Karpas-422 (cell line): ENCODE data around the gene DNAJB4. TPM values are rescaled to one million over a fixed set of nuclear protein-coding genes. Genes with fewer than 3 reads are reported as not detected.

Experiments used
- DNase-seq: peaks from one replicate; pipeline ENCODE4 v3.0.0-alpha.2; 2015
- H2AFZ ChIP-seq: fragments of 200-600 bp; sonication (generic); 2 replicates; pipeline ENCODE4 v1.6.1; 2014; ENCODE audit warnings: antibody characterized with exemption, low read length, mixed read lengths
- H3K27ac ChIP-seq: fragments of 200-600 bp; sonication (generic); 2 replicates; pipeline ENCODE4 v1.5.1; 2014; ENCODE audit warnings: mild to moderate bottlenecking, low read length, moderate library complexity
- H3K27me3 ChIP-seq: fragments of 200-600 bp; sonication (generic); 2 replicates; pipeline ENCODE4 v1.6.1; 2014; ENCODE audit warnings: low read length, mixed read lengths
- H3K36me3 ChIP-seq: fragments of 200-600 bp; sonication (generic); 2 replicates; pipeline ENCODE4 v1.6.1; 2014; ENCODE audit warnings: low read length, mixed read lengths; ENCODE audit not compliant: insufficient read depth
- H3K4me1 ChIP-seq: fragments of 200-600 bp; sonication (generic); 2 replicates; pipeline ENCODE4 v1.6.1; 2014; ENCODE audit warnings: mild to moderate bottlenecking, low read length, mixed read lengths
- H3K4me2 ChIP-seq: fragments of 200-600 bp; sonication (generic); 2 replicates; pipeline ENCODE4 v1.6.1; 2014; ENCODE audit warnings: low read length, low read depth, mild to moderate bottlenecking; ENCODE audit not compliant: poor library complexity, severe bottlenecking
- H3K4me3 ChIP-seq: fragments of 200-600 bp; sonication (generic); 2 replicates; pipeline ENCODE4 v1.5.1; 2014; ENCODE audit warnings: mild to moderate bottlenecking, antibody characterized with exemption, low read length, mixed read lengths
- H3K79me2 ChIP-seq: fragments of 200-600 bp; sonication (generic); 2 replicates; pipeline ENCODE4 v1.6.1; 2014; ENCODE audit warnings: mild to moderate bottlenecking, low read length, mixed read lengths
- H3K9ac ChIP-seq: fragments of 200-600 bp; sonication (generic); 2 replicates; pipeline ENCODE4 v1.6.0; 2014; ENCODE audit warnings: low read length
- H3K9me2 ChIP-seq: fragments of 200-600 bp; sonication (generic), shearing (Covaris generic); replicated peaks from 2 replicates; pipeline ENCODE4 v1.6.0; 2014; ENCODE audit warnings: mild to moderate bottlenecking, low read length, moderate library complexity; ENCODE audit not compliant: insufficient read depth
- H3K9me3 ChIP-seq: fragments of 300-700, 200-600 bp; sonication (generic); 2 replicates; pipeline ENCODE4 v1.6.1; 2014; ENCODE audit warnings: low read length, mixed read lengths
- H4K20me1 ChIP-seq: fragments of 200-600 bp; sonication (generic); 2 replicates; pipeline ENCODE4 v1.6.1; 2014; ENCODE audit warnings: mild to moderate bottlenecking, antibody characterized with exemption, low read length, low read depth; ENCODE audit not compliant: insufficient read depth
- total RNA-seq: library from RNA; depleted of rRNA; stranded (reverse); fragments of >200 nt; shearing (Covaris generic); gene quantifications from 2 replicates; pipeline ENCODE4 v1.2.3, GENCODE V29; 2014; ENCODE audit warnings: low replicate concordance

The DNAJB4 gene
- total RNA-seq, 1 experiment from 2014 or later: 6.7 TPM

DNA sequence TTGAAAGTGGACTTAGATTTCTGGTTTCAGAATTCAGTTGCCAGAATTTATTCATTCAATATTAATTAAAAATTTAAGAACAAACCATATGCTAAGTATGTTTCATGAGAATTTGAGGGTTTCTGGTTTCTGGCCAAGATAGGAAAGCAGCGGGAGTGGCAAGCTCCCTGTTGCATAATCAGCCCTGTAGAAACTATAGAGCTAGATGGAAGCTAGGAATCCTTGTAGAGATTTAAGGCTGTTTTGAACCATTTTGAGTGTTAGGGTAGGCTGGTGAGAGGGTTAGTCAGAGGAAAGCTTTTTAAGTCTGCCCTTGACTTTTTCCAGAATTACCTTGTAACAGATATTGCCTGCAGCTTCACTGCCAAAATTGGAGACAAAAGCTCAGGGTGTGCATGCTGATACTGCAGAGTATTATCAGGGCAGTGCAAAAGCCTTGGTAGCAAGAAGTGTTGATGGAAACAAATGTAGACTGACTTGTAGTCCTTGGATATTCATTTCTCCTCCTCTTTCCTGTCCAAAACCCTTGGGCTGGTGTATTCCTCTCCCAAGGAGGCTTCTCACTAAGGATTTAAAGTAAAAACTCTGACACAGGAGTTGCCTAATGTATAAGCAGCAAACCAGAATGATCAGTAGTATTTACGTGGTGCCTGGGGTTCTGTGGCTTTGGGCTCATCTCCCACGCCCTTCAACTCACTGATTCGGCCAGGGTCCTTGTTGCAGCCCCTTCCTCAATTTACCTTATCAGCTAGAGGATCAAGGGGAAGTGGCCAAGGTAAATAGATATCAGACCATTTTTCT is 28.5 kb downstream of the DNAJB4 start:
- H3K27ac ChIP-seq: no peak overlapping the region
- H3K4me3 ChIP-seq: no peak overlapping the region
- no peak overlapping the region for H2AFZ ChIP-seq
- H3K4me2 ChIP-seq: no peak overlapping the region
- H3K4me1 ChIP-seq: no peaks in the 10 kb centered on the region
- H3K27me3 ChIP-seq: no peaks in the 10 kb centered on the region
- no peak overlapping the region for H3K9ac ChIP-seq
- no peaks in the 10 kb centered on the region for H3K36me3 ChIP-seq
- no peak for DNase-seq
- H3K9me3 ChIP-seq: no peaks in the 10 kb centered on the region
- H3K79me2 ChIP-seq: no peaks in the 10 kb centered on the region
- H3K9me2 ChIP-seq: no peaks in the 10 kb centered on the region
- H4K20me1 ChIP-seq: no peaks in the 10 kb centered on the region

DNA sequence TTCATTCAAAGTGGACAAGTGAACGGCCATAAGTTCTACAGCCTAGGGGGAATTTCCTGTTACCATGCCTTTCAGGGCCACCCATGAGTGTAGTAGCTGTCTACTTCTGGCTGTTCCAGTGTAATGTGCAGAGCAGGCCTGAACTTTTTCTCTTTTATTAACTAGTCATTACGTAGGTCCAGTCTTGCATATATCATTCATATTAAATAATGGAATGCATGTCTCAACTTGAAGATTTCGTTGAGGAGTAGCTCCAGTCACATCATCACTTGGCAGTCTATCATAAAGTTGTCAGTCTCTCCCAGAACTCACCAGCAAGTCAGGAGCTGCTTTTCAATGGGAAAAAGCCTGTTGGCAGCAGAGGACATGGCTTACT is 29.0 kb downstream of the DNAJB4 start:
- no peaks in the 10 kb centered on the region for H3K9me3 ChIP-seq
- no peaks in the 10 kb centered on the region for H3K79me2 ChIP-seq
- H3K27me3 ChIP-seq: no peaks in the 10 kb centered on the region
- no peaks in the 10 kb centered on the region for H3K9me2 ChIP-seq
- no peak overlapping the region for H3K4me3 ChIP-seq
- no peak overlapping the region for H3K27ac ChIP-seq
- no peak overlapping the region for H2AFZ ChIP-seq
- no peaks in the 10 kb centered on the region for H4K20me1 ChIP-seq
- H3K36me3 ChIP-seq: no peaks in the 10 kb centered on the region
- no peaks in the 10 kb centered on the region for H3K4me1 ChIP-seq
- no peak overlapping the region for H3K9ac ChIP-seq
- DNase-seq: no peak
- no peak overlapping the region for H3K4me2 ChIP-seq

DNA sequence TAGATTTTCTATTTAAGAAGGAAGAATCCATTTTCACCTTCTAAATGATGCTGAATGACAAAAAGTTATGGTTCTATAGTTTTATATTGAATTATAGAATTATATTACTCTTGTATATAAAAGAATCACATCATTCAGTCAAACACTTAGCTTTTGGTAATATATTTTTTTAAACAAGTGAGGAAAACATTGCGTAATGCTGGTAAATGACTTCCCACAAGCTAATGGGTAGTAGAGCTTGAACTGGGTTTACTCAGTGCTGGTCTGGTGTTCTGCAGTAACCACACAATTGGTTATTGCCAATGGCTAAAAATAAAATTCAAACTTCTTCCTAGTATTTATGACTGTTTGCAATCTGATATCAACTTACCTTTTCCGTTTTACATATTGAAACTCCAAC is 30.4 kb downstream of the DNAJB4 start:
- H4K20me1 ChIP-seq: no peaks in the 10 kb centered on the region
- H3K27ac ChIP-seq: no peak overlapping the region
- H3K4me1 ChIP-seq: no peaks in the 10 kb centered on the region
- H3K79me2 ChIP-seq: no peaks in the 10 kb centered on the region
- H3K9ac ChIP-seq: no peak overlapping the region
- no peak for DNase-seq
- H3K9me2 ChIP-seq: no peaks in the 10 kb centered on the region
- H3K36me3 ChIP-seq: no peaks in the 10 kb centered on the region
- H2AFZ ChIP-seq: no peak overlapping the region
- no peaks in the 10 kb centered on the region for H3K27me3 ChIP-seq
- no peak overlapping the region for H3K4me2 ChIP-seq
- H3K9me3 ChIP-seq: no peaks in the 10 kb centered on the region
- H3K4me3 ChIP-seq: no peak overlapping the region

GRCh38 chr1:78036450-78036849 is 31.7 kb downstream of the DNAJB4 start:
- no peaks in the 10 kb centered on the region for H4K20me1 ChIP-seq
- H3K4me1 ChIP-seq: no peaks in the 10 kb centered on the region
- H3K4me3 ChIP-seq: no peak overlapping the region
- no peak overlapping the region for H2AFZ ChIP-seq
- no peak overlapping the region for H3K27ac ChIP-seq
- H3K4me2 ChIP-seq: no peak overlapping the region
- H3K36me3 ChIP-seq: no peaks in the 10 kb centered on the region
- no peaks in the 10 kb centered on the region for H3K9me2 ChIP-seq
- no peaks in the 10 kb centered on the region for H3K27me3 ChIP-seq
- no peaks in the 10 kb centered on the region for H3K79me2 ChIP-seq
- no peak overlapping the region for H3K9ac ChIP-seq
- no peak for DNase-seq
- no peaks in the 10 kb centered on the region for H3K9me3 ChIP-seq

- no peaks in the 10 kb centered on the region for H3K36me3 ChIP-seq
- no peak overlapping the region for H2AFZ ChIP-seq
- H3K9me2 ChIP-seq: no peaks in the 10 kb centered on the region
- H3K79me2 ChIP-seq: no peaks in the 10 kb centered on the region
- H3K9me3 ChIP-seq: no peaks in the 10 kb centered on the region
- H3K27me3 ChIP-seq: no peaks in the 10 kb centered on the region
- no peak overlapping the region for H3K9ac ChIP-seq
- no peak overlapping the region for H3K4me3 ChIP-seq
- no peak overlapping the region for H3K4me2 ChIP-seq
- DNase-seq: no peak
- no peaks in the 10 kb centered on the region for H4K20me1 ChIP-seq
- no peak overlapping the region for H3K27ac ChIP-seq
- H3K4me1 ChIP-seq: no peaks in the 10 kb centered on the region
Measured at GRCh38 chr1:78038071-78038470, 33.3 kb downstream of the DNAJB4 start.

DNA sequence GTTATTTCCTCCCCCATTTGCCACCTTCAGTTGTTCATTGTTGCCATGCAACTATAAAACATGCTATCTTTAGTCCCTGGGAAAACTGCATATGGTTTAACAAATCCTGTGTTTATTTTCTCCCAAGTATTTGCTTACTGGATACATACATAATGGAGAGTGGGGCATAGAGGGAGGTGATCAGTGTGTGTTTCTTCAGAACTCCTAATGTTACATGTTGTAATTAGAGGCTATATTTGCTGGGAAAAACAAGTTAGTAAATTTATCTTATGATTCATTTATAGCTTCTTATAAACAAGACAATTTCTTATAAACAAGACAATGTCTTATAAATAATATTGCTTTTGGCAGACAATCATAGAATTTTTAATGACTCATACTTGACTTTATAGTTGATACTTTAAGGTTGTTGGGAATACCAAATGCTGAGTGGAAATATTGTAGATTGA is 33.8 kb downstream of the DNAJB4 start:
- no peak overlapping the region for H3K9ac ChIP-seq
- no peaks in the 10 kb centered on the region for H3K36me3 ChIP-seq
- H2AFZ ChIP-seq: no peak overlapping the region
- H3K4me2 ChIP-seq: no peak overlapping the region
- no peaks in the 10 kb centered on the region for H3K27me3 ChIP-seq
- H3K9me3 ChIP-seq: no peaks in the 10 kb centered on the region
- H4K20me1 ChIP-seq: no peaks in the 10 kb centered on the region
- no peaks in the 10 kb centered on the region for H3K4me1 ChIP-seq
- no peaks in the 10 kb centered on the region for H3K79me2 ChIP-seq
- no peak overlapping the region for H3K27ac ChIP-seq
- no peaks in the 10 kb centered on the region for H3K9me2 ChIP-seq
- no peak for DNase-seq
- no peak overlapping the region for H3K4me3 ChIP-seq

GRCh38 chr1:78040484-78041089 is 35.8 kb downstream of the DNAJB4 start:
- H3K27ac ChIP-seq: no peak overlapping the region
- H3K9me2 ChIP-seq: no peaks in the 10 kb centered on the region
- no peak overlapping the region for H3K4me2 ChIP-seq
- H3K27me3 ChIP-seq: no peaks in the 10 kb centered on the region
- H2AFZ ChIP-seq: no peak overlapping the region
- no peak overlapping the region for H3K4me3 ChIP-seq
- no peak for DNase-seq
- H3K4me1 ChIP-seq: no peaks in the 10 kb centered on the region
- H4K20me1 ChIP-seq: no peaks in the 10 kb centered on the region
- H3K36me3 ChIP-seq: no peaks in the 10 kb centered on the region
- H3K79me2 ChIP-seq: no peaks in the 10 kb centered on the region
- H3K9ac ChIP-seq: no peak overlapping the region
- H3K9me3 ChIP-seq: no peaks in the 10 kb centered on the region

DNA sequence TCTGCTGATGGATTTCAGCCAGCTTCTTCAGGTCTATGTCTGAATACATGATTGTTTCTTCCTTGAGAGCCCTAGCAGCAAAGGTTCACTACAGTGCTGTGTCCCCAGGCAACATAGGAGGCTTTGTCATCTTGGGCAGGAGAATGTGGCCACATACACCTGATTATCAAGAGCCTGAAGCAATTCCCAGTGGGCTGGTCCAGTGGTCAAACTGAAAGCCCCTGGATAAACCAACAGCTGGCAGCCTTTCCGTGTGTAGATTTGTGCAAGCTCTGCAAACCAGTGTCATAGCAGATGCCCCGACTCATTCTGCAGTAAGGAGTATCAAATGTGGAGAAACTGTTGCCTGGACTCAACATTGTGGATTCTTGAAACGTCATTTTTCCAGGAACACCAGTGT is 38.7 kb downstream of the DNAJB4 start:
- H3K9me3 ChIP-seq: no peaks in the 10 kb centered on the region

More for the DNA sequence above, 38.7 kb downstream of the DNAJB4 start:
- H3K27ac ChIP-seq: no peak overlapping the region
- H3K9ac ChIP-seq: no peak overlapping the region
- H4K20me1 ChIP-seq: no peaks in the 10 kb centered on the region
- no peaks in the 10 kb centered on the region for H3K27me3 ChIP-seq
- no peaks in the 10 kb centered on the region for H3K9me2 ChIP-seq
- H3K79me2 ChIP-seq: no peaks in the 10 kb centered on the region
- H3K4me2 ChIP-seq: no peak overlapping the region
- H3K4me1 ChIP-seq: no peaks in the 10 kb centered on the region
- H3K36me3 ChIP-seq: no peaks in the 10 kb centered on the region
- DNase-seq: no peak
- no peak overlapping the region for H3K4me3 ChIP-seq
- H2AFZ ChIP-seq: no peak overlapping the region
